ENCODE results near the gene FOXP4. TPM values are rescaled to one million over a fixed set of nuclear protein-coding genes. Genes with fewer than 3 reads are reported as not detected.

Gene FOXP4
- total and polyA plus RNA-seq, 4 donors, result 2.5 to 16.0 (median 4.3) TPM

- Histone ChIP-seq H3K9ac (ENCODE audit: low read depth in 1 of 2, low read length in 2 of 2) (no peak overlapping the region), H3K27me3 (ENCODE audit: control insufficient read depth in 4 of 4, insufficient read depth in 4 of 4, low read length in 3 of 4) (no peaks in the 10 kb centered on the region), H3K4me1 (ENCODE audit: control insufficient read depth in 4 of 4, insufficient read depth in 4 of 4, low read length in 3 of 4) (peaks cover 17 to 58% (median 34%) of the 10 kb centered on the region in 4 donors), H3K36me3 (ENCODE audit: control insufficient read depth in 4 of 4, insufficient read depth in 3 of 4, low read depth in 1 of 4, low read length in 3 of 4) (no peaks in the 10 kb centered on the region), H3K9me3 (ENCODE audit: control insufficient read depth in 4 of 4, low read length in 3 of 4) (no peaks in the 10 kb centered on the region), H3K27ac (ENCODE audit: low read depth in 1 of 2, low read length in 2 of 2) (no peak overlapping the region), H3K4me3 (ENCODE audit: low read depth in 1 of 3, low read length in 3 of 3) (no peak overlapping the region)
- 88% methylated on average over 12 of the region's 12 CpGs for WGBS
- no peak for DNase-seq (ENCODE audit: low spot score)
- no peak for TF ChIP-seq CTCF (IDR thresholded peaks at IDR 0.05; ENCODE audit: low read depth, low read length, missing input control)
- no peak for TF ChIP-seq JUND (IDR thresholded peaks at IDR 0.05)
- no peak for TF ChIP-seq NR2F2 (IDR thresholded peaks at IDR 0.05)
- no peak for TF ChIP-seq SP1 (IDR thresholded peaks at IDR 0.05)
- no peak for TF ChIP-seq RXRA (IDR thresholded peaks at IDR 0.05)
- TF ChIP-seq, protein P1, sequence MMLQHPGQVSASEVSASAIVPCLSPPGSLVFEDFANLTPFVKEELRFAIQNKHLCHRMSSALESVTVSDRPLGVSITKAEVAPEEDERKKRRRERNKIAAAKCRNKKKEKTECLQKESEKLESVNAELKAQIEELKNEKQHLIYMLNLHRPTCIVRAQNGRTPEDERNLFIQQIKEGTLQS (IDR thresholded peaks at IDR 0.05), result no peak
- TF ChIP-seq, protein P2, sequence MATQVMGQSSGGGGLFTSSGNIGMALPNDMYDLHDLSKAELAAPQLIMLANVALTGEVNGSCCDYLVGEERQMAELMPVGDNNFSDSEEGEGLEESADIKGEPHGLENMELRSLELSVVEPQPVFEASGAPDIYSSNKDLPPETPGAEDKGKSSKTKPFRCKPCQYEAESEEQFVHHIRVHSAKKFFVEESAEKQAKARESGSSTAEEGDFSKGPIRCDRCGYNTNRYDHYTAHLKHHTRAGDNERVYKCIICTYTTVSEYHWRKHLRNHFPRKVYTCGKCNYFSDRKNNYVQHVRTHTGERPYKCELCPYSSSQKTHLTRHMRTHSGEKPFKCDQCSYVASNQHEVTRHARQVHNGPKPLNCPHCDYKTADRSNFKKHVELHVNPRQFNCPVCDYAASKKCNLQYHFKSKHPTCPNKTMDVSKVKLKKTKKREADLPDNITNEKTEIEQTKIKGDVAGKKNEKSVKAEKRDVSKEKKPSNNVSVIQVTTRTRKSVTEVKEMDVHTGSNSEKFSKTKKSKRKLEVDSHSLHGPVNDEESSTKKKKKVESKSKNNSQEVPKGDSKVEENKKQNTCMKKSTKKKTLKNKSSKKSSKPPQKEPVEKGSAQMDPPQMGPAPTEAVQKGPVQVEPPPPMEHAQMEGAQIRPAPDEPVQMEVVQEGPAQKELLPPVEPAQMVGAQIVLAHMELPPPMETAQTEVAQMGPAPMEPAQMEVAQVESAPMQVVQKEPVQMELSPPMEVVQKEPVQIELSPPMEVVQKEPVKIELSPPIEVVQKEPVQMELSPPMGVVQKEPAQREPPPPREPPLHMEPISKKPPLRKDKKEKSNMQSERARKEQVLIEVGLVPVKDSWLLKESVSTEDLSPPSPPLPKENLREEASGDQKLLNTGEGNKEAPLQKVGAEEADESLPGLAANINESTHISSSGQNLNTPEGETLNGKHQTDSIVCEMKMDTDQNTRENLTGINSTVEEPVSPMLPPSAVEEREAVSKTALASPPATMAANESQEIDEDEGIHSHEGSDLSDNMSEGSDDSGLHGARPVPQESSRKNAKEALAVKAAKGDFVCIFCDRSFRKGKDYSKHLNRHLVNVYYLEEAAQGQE (IDR thresholded peaks at IDR 0.05), result no peak
- TF ChIP-seq EGR1 (IDR thresholded peaks at IDR 0.05; ENCODE audit: low read depth in 2 of 2), result no peak
- no peak for TF ChIP-seq FOXA2 (IDR thresholded peaks at IDR 0.05)
- TF ChIP-seq RAD21 (IDR thresholded peaks at IDR 0.05), result no peak
- TF ChIP-seq FOXA1 (IDR thresholded peaks at IDR 0.05), result no peak
- no peak for TF ChIP-seq GABPA (IDR thresholded peaks at IDR 0.05 in 1 of 2, conservative IDR thresholded peaks at IDR 0.05 in 1 of 2)
- TF ChIP-seq TAF1 (conservative IDR thresholded peaks at IDR 0.05), result no peak
- TF ChIP-seq, protein P3, sequence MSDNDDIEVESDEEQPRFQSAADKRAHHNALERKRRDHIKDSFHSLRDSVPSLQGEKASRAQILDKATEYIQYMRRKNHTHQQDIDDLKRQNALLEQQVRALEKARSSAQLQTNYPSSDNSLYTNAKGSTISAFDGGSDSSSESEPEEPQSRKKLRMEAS (IDR thresholded peaks at IDR 0.05), result no peak
- no peak for TF ChIP-seq HNF4G (IDR thresholded peaks at IDR 0.05)
- TF ChIP-seq YY1 (IDR thresholded peaks at IDR 0.05), result no peak
Observed at GRCh38 chr6:41581381-41581991, 35.3 kb downstream of the FOXP4 start.

- 96% methylated on average over 5 of the region's 5 CpGs for WGBS
- peaks cover 0 to 1% (median 0%) of the 10 kb centered on the region in 4 donors for H3K36me3 ChIP-seq (ENCODE audit: control insufficient read depth in 4 of 4, insufficient read depth in 3 of 4, low read depth in 1 of 4, low read length in 3 of 4)
- H3K9ac ChIP-seq (ENCODE audit: low read depth in 1 of 2, low read length in 2 of 2), result no peak overlapping the region
- H3K27ac ChIP-seq (ENCODE audit: low read depth in 1 of 2, low read length in 2 of 2), result no peak overlapping the region
- H3K4me1 ChIP-seq (ENCODE audit: control insufficient read depth in 4 of 4, insufficient read depth in 4 of 4, low read length in 3 of 4), result peaks cover 14 to 52% (median 30%) of the 10 kb centered on the region in 4 donors
- no peak overlapping the region for H3K4me3 ChIP-seq (ENCODE audit: low read depth in 1 of 3, low read length in 3 of 3)
- no peak for DNase-seq (ENCODE audit: low spot score)
- TF ChIP-seq JUND (IDR thresholded peaks at IDR 0.05) (no peak), HNF4A (conservative IDR thresholded peaks at IDR 0.05) (no peak), SP1 (IDR thresholded peaks at IDR 0.05) (no peak), TAF1 (conservative IDR thresholded peaks at IDR 0.05) (no peak), EGR1 (IDR thresholded peaks at IDR 0.05; ENCODE audit: low read depth in 2 of 2) (no peak)
- TF ChIP-seq, protein P2 (IDR thresholded peaks at IDR 0.05), result no peak
- H3K9me3 ChIP-seq (ENCODE audit: control insufficient read depth in 4 of 4, low read length in 3 of 4), result no peaks in the 10 kb centered on the region
- no peaks in the 10 kb centered on the region for H3K27me3 ChIP-seq (ENCODE audit: control insufficient read depth in 4 of 4, insufficient read depth in 4 of 4, low read length in 3 of 4)
Observed at GRCh38 chr6:41582540-41582939, 36.4 kb downstream of the FOXP4 start.

All from liver (tissue), 9 donors.